NCI-H128 (cell line): ENCODE measurements around the gene VSX1.

Source experiments
- DNase-seq: peaks from one replicate; lab custom pipeline; 2025; ENCODE audit not compliant: unreplicated experiment; lab: John Stamatoyannopoulos, UW

Gene VSX1

GRCh38 chr20:25066386-25066785 lies 15.6 kb downstream of the VSX1 start:
- no peak for DNase-seq

GRCh38 chr20:25065625-25066338 lies 16.2 kb downstream of the VSX1 start:
- no peak for DNase-seq

- DNase-seq, result no peak
These were observed 16.8 kb downstream of the VSX1 start for GRCh38 chr20:25065072-25065624.

GRCh38 chr20:25064561-25065071 lies 17.3 kb downstream of the VSX1 start:
- DNase-seq, result no peak

- DNase-seq, result no peak
These were observed 18.0 kb downstream of the VSX1 start for GRCh38 chr20:25063981-25064380.

- no peak for DNase-seq
These were observed 18.4 kb downstream of the VSX1 start for GRCh38 chr20:25063546-25063945.

- no peak for DNase-seq
These were observed 19.1 kb downstream of the VSX1 start for GRCh38 chr20:25062841-25063240.

- no peak for DNase-seq
These were observed 20.0 kb downstream of the VSX1 start for GRCh38 chr20:25061821-25062530.

- DNase-seq, result no peak
These were observed 20.7 kb downstream of the VSX1 start for GRCh38 chr20:25061103-25061799.

GRCh38 chr20:25059866-25060465 lies 22.0 kb downstream of the VSX1 start:
- DNase-seq, result no peak

- no peak for DNase-seq
These were observed 22.8 kb downstream of the VSX1 start for GRCh38 chr20:25058847-25059810.

- no peak for DNase-seq
These were observed 23.7 kb downstream of the VSX1 start, which contains the start of gene ACSS1 for GRCh38 chr20:25058051-25058846. Gene ACSS1, minus strand, starts transcription at chr20:25058139. Its CDS starts 37 bp downstream, at chr20:25058102.

GRCh38 chr20:25057234-25058050 lies 24.5 kb downstream of the VSX1 start:
- no peak for DNase-seq

GRCh38 chr20:25056690-25057233 lies 25.2 kb downstream of the VSX1 start:
- DNase-seq, result no peak

GRCh38 chr20:25055711-25056495 lies 26.0 kb downstream of the VSX1 start:
- no peak for DNase-seq

- no peak for DNase-seq
These were observed 26.8 kb downstream of the VSX1 start for GRCh38 chr20:25054995-25055629.
